Tibial artery (tissue), 4 donors: ENCODE data around the gene JADE3.

Experiments used
- DNase-seq, 2 donors: peaks; one replicate each; pipeline ENCODE4 v3.0.0-alpha.2; 2019
- H3K27ac ChIP-seq, 2 donors: fragments of 200-600 bp; sonication (generic) in 1 of 2; 1 replicate in 1 of 2; 2 replicates in 1 of 2; pipeline ENCODE4 v1.5.1; 2018 to 2019; ENCODE audit warnings: mild to moderate bottlenecking in 1 of 2
- H3K27me3 ChIP-seq, 2 donors: fragments of 200-600 bp; sonication (generic) in 1 of 2; one replicate each; pipeline versions ENCODE4 v1.5.1 to v1.6.0; 2016 to 2019
- H3K36me3 ChIP-seq, 3 donors: fragments of 200-600 bp; sonication (generic) in 2 of 3; one replicate each; pipeline ENCODE4 v1.5.1; 2016 to 2019; ENCODE audit warnings: mild to moderate bottlenecking in 2 of 3
- H3K4me1 ChIP-seq, 4 donors: fragments of 200-600 bp; sonication (generic) in 2 of 4; 1 replicate in 3 of 4; 2 replicates in 1 of 4; pipeline ENCODE4 v1.5.1; 2016 to 2019
- H3K4me3 ChIP-seq, 2 donors: fragments of 200-600 bp; sonication (generic) in 1 of 2; 1 replicate in 1 of 2; 2 replicates in 1 of 2; pipeline ENCODE4 v1.5.1; 2018 to 2019; ENCODE audit warnings: mild to moderate bottlenecking in 2 of 2
- H3K9me3 ChIP-seq, 3 donors: fragments of 200-600 bp; sonication (generic) in 1 of 3; one replicate each; pipeline ENCODE4 v1.5.1; 2016 to 2019
- intact Hi-C: fragments of 100-400 bp; cut with DNase I; formaldehyde crosslinking; loops from one replicate; pipeline ENCODE4 v1.15.0; 2023; ENCODE audit warnings: low total_unique reads
- TF ChIP-seq, protein P1 (sequence below), 2 experiments: fragments of 200-600 bp in 1 of 2; fragments of 450-650 bp in 1 of 2; IDR thresholded peaks; one replicate each; pipeline ENCODE4 v1.5.1; 2017 to 2019; ENCODE audit warnings: antibody characterized with exemption in 2 of 2, mild to moderate bottlenecking in 1 of 2, moderate library complexity in 1 of 2

JADE3 gene

GRCh38 chrX:46876901-46877300, 35.3 kb upstream of the JADE3 start:
- Histone ChIP-seq H3K4me3 (no peak overlapping the region), H3K9me3 (no peaks in the 10 kb centered on the region), H3K27ac (no peak overlapping the region), H3K27me3 (no peaks in the 10 kb centered on the region), H3K4me1 (peaks cover 0 to 10% (median 0%) of the 10 kb centered on the region in 4 donors), H3K36me3 (no peaks in the 10 kb centered on the region)
- DNase-seq = no peak
- TF ChIP-seq, protein P1, sequence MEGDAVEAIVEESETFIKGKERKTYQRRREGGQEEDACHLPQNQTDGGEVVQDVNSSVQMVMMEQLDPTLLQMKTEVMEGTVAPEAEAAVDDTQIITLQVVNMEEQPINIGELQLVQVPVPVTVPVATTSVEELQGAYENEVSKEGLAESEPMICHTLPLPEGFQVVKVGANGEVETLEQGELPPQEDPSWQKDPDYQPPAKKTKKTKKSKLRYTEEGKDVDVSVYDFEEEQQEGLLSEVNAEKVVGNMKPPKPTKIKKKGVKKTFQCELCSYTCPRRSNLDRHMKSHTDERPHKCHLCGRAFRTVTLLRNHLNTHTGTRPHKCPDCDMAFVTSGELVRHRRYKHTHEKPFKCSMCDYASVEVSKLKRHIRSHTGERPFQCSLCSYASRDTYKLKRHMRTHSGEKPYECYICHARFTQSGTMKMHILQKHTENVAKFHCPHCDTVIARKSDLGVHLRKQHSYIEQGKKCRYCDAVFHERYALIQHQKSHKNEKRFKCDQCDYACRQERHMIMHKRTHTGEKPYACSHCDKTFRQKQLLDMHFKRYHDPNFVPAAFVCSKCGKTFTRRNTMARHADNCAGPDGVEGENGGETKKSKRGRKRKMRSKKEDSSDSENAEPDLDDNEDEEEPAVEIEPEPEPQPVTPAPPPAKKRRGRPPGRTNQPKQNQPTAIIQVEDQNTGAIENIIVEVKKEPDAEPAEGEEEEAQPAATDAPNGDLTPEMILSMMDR (IDR thresholded peaks at IDR 0.05) = no peak
- intact Hi-C loops = no loop called here

DNA sequence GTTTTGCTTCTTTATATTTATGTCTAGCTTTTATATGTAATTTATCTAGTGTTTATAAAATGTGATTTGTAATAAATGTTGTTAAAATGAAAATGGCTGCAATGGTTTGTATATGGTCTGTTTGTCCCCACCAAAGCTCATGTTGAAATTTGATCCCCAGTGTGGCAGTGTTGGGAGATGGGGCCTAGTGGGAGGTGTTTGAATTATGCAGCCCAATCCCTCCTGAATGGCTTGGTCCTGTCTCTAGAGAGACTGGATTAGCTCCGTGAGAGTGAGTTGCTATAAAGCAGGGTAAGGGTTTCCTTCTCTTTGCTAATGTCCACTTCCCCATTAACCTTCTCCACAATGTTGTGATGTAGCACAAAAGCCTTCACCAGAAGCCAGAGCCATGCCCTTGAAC, 30.0 kb upstream of the JADE3 start:
- Histone ChIP-seq H3K27ac (no peak overlapping the region), H3K36me3 (no peaks in the 10 kb centered on the region), H3K9me3 (no peaks in the 10 kb centered on the region), H3K27me3 (no peaks in the 10 kb centered on the region), H3K4me3 (no peak overlapping the region), H3K4me1 (peaks cover 0 to 1% (median 0%) of the 10 kb centered on the region in 4 donors)
- intact Hi-C loops = no loop called here
- DNase-seq = no peak
- TF ChIP-seq, protein P1 (IDR thresholded peaks at IDR 0.05) = no peak

- Histone ChIP-seq H3K27me3 (no peaks in the 10 kb centered on the region), H3K4me1 (no peaks in the 10 kb centered on the region), H3K27ac (no peak overlapping the region), H3K36me3 (peaks cover 0 to 4% (median 0%) of the 10 kb centered on the region in 3 donors), H3K4me3 (no peak overlapping the region), H3K9me3 (no peaks in the 10 kb centered on the region)
- intact Hi-C loops = no loop called here
- TF ChIP-seq, protein P1 (IDR thresholded peaks at IDR 0.05) = no peak
- no peak for DNase-seq
These were observed 27.4 kb upstream of the JADE3 start for GRCh38 chrX:46884799-46885198.

DNA sequence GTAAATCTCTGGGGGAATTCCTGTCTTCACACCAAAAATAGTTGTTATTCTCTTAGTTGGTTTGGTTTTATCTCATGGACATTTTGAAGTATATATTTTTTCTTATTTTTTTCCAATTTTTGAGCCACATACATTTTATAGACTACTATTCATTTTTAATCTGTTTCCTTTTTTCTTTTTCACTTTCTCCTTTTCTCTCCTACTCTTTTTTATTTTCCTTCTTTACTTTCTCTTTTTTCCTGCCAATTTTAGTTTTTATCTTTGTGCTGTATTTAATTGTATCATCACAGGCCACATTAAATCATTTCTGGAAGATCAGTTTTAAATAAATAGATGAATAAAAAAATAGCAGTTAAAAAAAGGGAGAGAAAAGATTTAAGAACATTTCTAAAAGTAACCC, 14.0 kb upstream of the JADE3 start:
- TF ChIP-seq, protein P1 (IDR thresholded peaks at IDR 0.05) = no peak
- Histone ChIP-seq H3K27me3 (no peaks in the 10 kb centered on the region), H3K4me1 (no peaks in the 10 kb centered on the region), H3K9me3 (no peaks in the 10 kb centered on the region), H3K4me3 (no peak overlapping the region), H3K36me3 (no peaks in the 10 kb centered on the region), H3K27ac (no peak overlapping the region)
- DNase-seq = no peak
- intact Hi-C loops = no loop called here

GRCh38 chrX:46903458-46904242, 8.6 kb upstream of the JADE3 start:
- no peaks in the 10 kb centered on the region for H3K27me3 ChIP-seq
- intact Hi-C loops = loop anchor here (10.0 kb wide), 2 partner anchors 71 to 121 kb away; no protein-coding TSS in a partner anchor
- TF ChIP-seq, protein P1 (IDR thresholded peaks at IDR 0.05) = peak; percentile 50 to 58
- peak; percentile 64 to 84 for DNase-seq
- H3K36me3 ChIP-seq = no peaks in the 10 kb centered on the region
- H3K9me3 ChIP-seq = no peaks in the 10 kb centered on the region
- H3K4me1 ChIP-seq = peaks cover 0 to 3% (median 0%) of the 10 kb centered on the region in 4 donors
- H3K27ac ChIP-seq = no peak overlapping the region
- H3K4me3 ChIP-seq = peak overlapping the region; percentile 42 to 53
